HEK293T (cell line): Measurements from ENCODE around the gene GNB1L.

Experiments used
- BHLHE40 ChIP-seq: fragments of 450-650 bp; IDR thresholded peaks from 2 replicates; pipeline ENCODE4 v1.6.1; 2016; ENCODE audit warnings: mild to moderate bottlenecking, moderate library complexity, borderline replicate concordance
- CTBP1 ChIP-seq: fragments of 450-650 bp; IDR thresholded peaks from 2 replicates; pipeline ENCODE4 v1.6.1; 2016; ENCODE audit warnings: borderline replicate concordance
- FOXA1 ChIP-seq: fragments of 450-650 bp; IDR thresholded peaks from 2 replicates; pipeline ENCODE4 v1.6.1; 2016; ENCODE audit warnings: mild to moderate bottlenecking
- FOXK2 ChIP-seq: fragments of 450-650 bp; IDR thresholded peaks from 2 replicates; pipeline ENCODE4 v1.6.1; 2016; ENCODE audit warnings: mild to moderate bottlenecking
- FOXM1 ChIP-seq: fragments of 450-650 bp; IDR thresholded peaks from 2 replicates; pipeline ENCODE4 v1.6.1; 2017; ENCODE audit warnings: mild to moderate bottlenecking, borderline replicate concordance
- HDGF ChIP-seq: fragments of 450-650 bp; IDR thresholded peaks from 2 replicates; pipeline ENCODE4 v1.6.1; 2017; ENCODE audit warnings: antibody characterized with exemption, borderline replicate concordance
- L3MBTL2 ChIP-seq: fragments of 450-650 bp; conservative IDR thresholded peaks from 2 replicates; pipeline ENCODE4 v1.6.1; 2016; ENCODE audit warnings: mild to moderate bottlenecking
- PKNOX1 ChIP-seq: fragments of 450-650 bp; IDR thresholded peaks from 2 replicates; pipeline ENCODE4 v1.6.1; 2016
- SP1 ChIP-seq: fragments of 450-650 bp; IDR thresholded peaks from 2 replicates; pipeline ENCODE4 v1.6.1; 2017
- SUZ12 ChIP-seq: fragments of 450-650 bp; IDR thresholded peaks from 2 replicates; pipeline ENCODE4 v1.6.1; 2016; ENCODE audit warnings: mild to moderate bottlenecking
- ZNF384 ChIP-seq: fragments of 450-650 bp; IDR thresholded peaks from 2 replicates; pipeline ENCODE4 v1.6.1; 2016

- TF ChIP-seq PKNOX1 (no peak), FOXM1 (no peak), CTBP1 (no peak), SP1 (no peak), FOXK2 (no peak), ZNF384 (no peak), BHLHE40 (no peak), FOXA1 (no peak), HDGF (no peak), L3MBTL2 (no peak), SUZ12 (no peak)
These were observed 62.8 kb downstream of the GNB1L start for GRCh38 chr22:19791894-19792293.
